ENCODE measurements around the gene EFEMP2. TPM values are rescaled to one million over a fixed set of nuclear protein-coding genes. Genes with fewer than 3 reads are reported as not detected.

EFEMP2 gene
- polyA plus RNA-seq, 1 experiment = 497 TPM

- CTCF ChIA-PET = interaction anchor here (0.8 to 2.6 kb wide), 11 partner anchors 9 to 311 kb away, joined by 3 to 9 read pairs (median 4); partner anchors contain the start of gene KAT5
- POLR2A ChIA-PET = interaction anchor here (0.6 to 1.0 kb wide), 2 partner anchors 19 to 752 kb away, joined by 3 to 4 read pairs; no protein-coding TSS in a partner anchor
- TF ChIP-seq CTCF (IDR thresholded peaks at IDR 0.05; ENCODE audit: insufficient read depth, low read depth, low read length) = no peak
These were observed 20.6 kb downstream of the EFEMP2 start for GRCh38 chr11:65851811-65852507.

GRCh38 chr11:65851083-65851579, 21.5 kb downstream of the EFEMP2 start:
- no peak for DNase-seq (ENCODE audit: low read depth)
- POLR2A ChIA-PET = interaction anchor here (0.6 kb wide), 1 partner anchor 751 kb away, joined by 4 read pairs; no protein-coding TSS in a partner anchor
- H3K36me3 ChIP-seq (ENCODE audit: control insufficient read depth, insufficient read depth, low read length) = peaks cover 47% of the 10 kb centered on the region
- no peak overlapping the region for H3K4me3 ChIP-seq (ENCODE audit: low read depth, low read length)
- TF ChIP-seq CTCF (IDR thresholded peaks at IDR 0.05; ENCODE audit: insufficient read depth, low read depth, low read length) = peak; percentile 56
- CTCF ChIA-PET = interaction anchor here (0.7 to 2.6 kb wide), 11 partner anchors 9 to 407 kb away, joined by 3 to 9 read pairs (median 4); partner anchors contain the start of gene KAT5
- no peaks in the 10 kb centered on the region for H3K27me3 ChIP-seq (ENCODE audit: control insufficient read depth, insufficient read depth, low read length)

More at GRCh38 chr11:65851811-65852507, 20.6 kb downstream of the EFEMP2 start:
- Histone ChIP-seq H3K36me3 (ENCODE audit: control insufficient read depth, insufficient read depth, low read length) (peaks cover 48% of the 10 kb centered on the region), H3K4me3 (ENCODE audit: low read depth, low read length) (no peak overlapping the region), H3K27me3 (ENCODE audit: control insufficient read depth, insufficient read depth, low read length) (no peaks in the 10 kb centered on the region)
- DNase-seq (ENCODE audit: low read depth) = no peak

- H3K36me3 ChIP-seq (ENCODE audit: control insufficient read depth, insufficient read depth, low read length) = peaks cover 40% of the 10 kb centered on the region
- no peak for TF ChIP-seq CTCF (IDR thresholded peaks at IDR 0.05; ENCODE audit: insufficient read depth, low read depth, low read length)
- ChIA-PET POLR2A (no interaction called here), CTCF (interaction anchor here (0.6 to 2.6 kb wide), 12 partner anchors 8 to 408 kb away, joined by 3 to 9 read pairs (median 3); partner anchors contain the start of genes EFEMP2, KAT5 and MUS81)
- H3K4me3 ChIP-seq (ENCODE audit: low read depth, low read length) = no peak overlapping the region
- H3K27me3 ChIP-seq (ENCODE audit: control insufficient read depth, insufficient read depth, low read length) = no peaks in the 10 kb centered on the region
- DNase-seq (ENCODE audit: low read depth) = no peak
These were observed 22.1 kb downstream of the EFEMP2 start for GRCh38 chr11:65850217-65851082.

- no peak for TF ChIP-seq CTCF (IDR thresholded peaks at IDR 0.05; ENCODE audit: insufficient read depth, low read depth, low read length)
- ChIA-PET POLR2A (no interaction called here), CTCF (interaction anchor here (0.7 to 2.6 kb wide), 7 partner anchors 9 to 173 kb away, joined by 3 to 9 read pairs (median 3); partner anchors contain the start of genes EFEMP2, KAT5 and MUS81)
- Histone ChIP-seq H3K36me3 (ENCODE audit: control insufficient read depth, insufficient read depth, low read length) (peaks cover 35% of the 10 kb centered on the region), H3K4me3 (ENCODE audit: low read depth, low read length) (no peak overlapping the region), H3K27me3 (ENCODE audit: control insufficient read depth, insufficient read depth, low read length) (no peaks in the 10 kb centered on the region)
- no peak for DNase-seq (ENCODE audit: low read depth)
These were observed 22.8 kb downstream of the EFEMP2 start for GRCh38 chr11:65849771-65850216.

Data from BJ (cell line).